GM12892 (cell line): ENCODE data around the gene KRT6B.

Source experiments
- DNase-seq: peaks from one replicate; pipeline ENCODE4 v3.0.0; 2011; ENCODE audit not compliant: insufficient read length
- FAIRE-seq: peaks from 2 replicates; lab custom pipeline; 2011; peaks lifted over from hg19 to GRCh38; lab: Jason Lieb, UNC
- POLR2A ChIP-seq: IDR thresholded peaks from 2 replicates; pipeline ENCODE4 v1.6.1; 2011; ENCODE audit warnings: low read depth, low read length, control low read depth
- POLR2AphosphoS5 ChIP-seq: IDR thresholded peaks from 2 replicates; pipeline ENCODE4 v1.6.1; 2011; ENCODE audit warnings: low read depth, low read length, control low read depth
- TAF1 ChIP-seq: IDR thresholded peaks from 2 replicates; pipeline ENCODE4 v1.6.1; 2011; ENCODE audit warnings: low read depth, mild to moderate bottlenecking, control low read depth, low read length, borderline replicate concordance

Gene KRT6B

GRCh38 chr12:52401526-52401925 lies 50.4 kb downstream of the KRT6B start:
- FAIRE-seq (no peak), DNase-seq (no peak)
- no peak for TF ChIP-seq TAF1
- TF ChIP-seq POLR2A = no peak
- TF ChIP-seq POLR2AphosphoS5 = no peak

- DNase-seq (no peak), FAIRE-seq (no peak)
Measured at GRCh38 chr12:52400906-52401305, 51.0 kb downstream of the KRT6B start.

GRCh38 chr12:52399756-52400155 lies 52.2 kb downstream of the KRT6B start:
- no peak for TF ChIP-seq POLR2AphosphoS5
- no peak for TF ChIP-seq POLR2A
- no peak for TF ChIP-seq TAF1
- FAIRE-seq (no peak), DNase-seq (no peak)

More at GRCh38 chr12:52400906-52401305, 51.0 kb downstream of the KRT6B start:
- TF ChIP-seq TAF1 (no peak), POLR2A (no peak), POLR2AphosphoS5 (no peak)

GRCh38 chr12:52398176-52398575 lies 53.8 kb downstream of the KRT6B start:
- FAIRE-seq (no peak), DNase-seq (no peak)
- TF ChIP-seq POLR2A (no peak), POLR2AphosphoS5 (no peak), TAF1 (no peak)

GRCh38 chr12:52396656-52397055 lies 55.3 kb downstream of the KRT6B start:
- DNase-seq (no peak), FAIRE-seq (no peak)
- TF ChIP-seq POLR2A = no peak
- TF ChIP-seq TAF1 = no peak
- TF ChIP-seq POLR2AphosphoS5 = no peak
